NCI-H2196 (cell line): ENCODE data around the gene CADM2.
"Not testable (repeated sequence)": the region's sequence is repeated elsewhere in the genome, so short reads cannot be mapped to it uniquely, and the experiment has no call there.

Experiments
- DNase-seq: peaks from one replicate; lab custom pipeline; 2025; ENCODE audit not compliant: unreplicated experiment; lab: John Stamatoyannopoulos, UW

The CADM2 gene

GRCh38 chr3:85455561-85456200, 496.9 kb downstream of the CADM2 start:
- no peak for DNase-seq

- no peak for DNase-seq
Measured at GRCh38 chr3:85474241-85474640, 515.5 kb downstream of the CADM2 start.

GRCh38 chr3:85475346-85475745, 516.6 kb downstream of the CADM2 start:
- no peak for DNase-seq

- DNase-seq: no peak
Measured at GRCh38 chr3:85476891-85477495, 518.2 kb downstream of the CADM2 start.

GRCh38 chr3:85481411-85482212, 522.8 kb downstream of the CADM2 start:
- DNase-seq: no peak

- no peak for DNase-seq
Measured at GRCh38 chr3:85482213-85482490, 523.4 kb downstream of the CADM2 start.

GRCh38 chr3:85483986-85484385, 525.2 kb downstream of the CADM2 start:
- DNase-seq: no peak

- DNase-seq: no peak
Measured at GRCh38 chr3:85487375-85487774, 528.6 kb downstream of the CADM2 start.

GRCh38 chr3:85495602-85496001, 536.8 kb downstream of the CADM2 start:
- DNase-seq: no peak

- no peak for DNase-seq
Measured at GRCh38 chr3:85498177-85498576, 539.4 kb downstream of the CADM2 start.

GRCh38 chr3:85502148-85502875, 543.5 kb downstream of the CADM2 start:
- no peak for DNase-seq

GRCh38 chr3:85504129-85504784, 545.5 kb downstream of the CADM2 start:
- DNase-seq: not testable (repeated sequence)

- DNase-seq: not testable (repeated sequence)
Measured at GRCh38 chr3:85504785-85505511, 546.2 kb downstream of the CADM2 start.

- not testable (repeated sequence) for DNase-seq
Measured at GRCh38 chr3:85507052-85507451, 548.3 kb downstream of the CADM2 start.

- DNase-seq: no peak
Measured at GRCh38 chr3:85508659-85509058, 549.9 kb downstream of the CADM2 start.

- no peak for DNase-seq
Measured at GRCh38 chr3:85516146-85516545, 557.4 kb downstream of the CADM2 start.

- no peak for DNase-seq
Measured at GRCh38 chr3:85524104-85524503, 565.3 kb downstream of the CADM2 start.

- DNase-seq: no peak
Measured at GRCh38 chr3:85525264-85525663, 566.5 kb downstream of the CADM2 start.

GRCh38 chr3:85533586-85533985, 574.8 kb downstream of the CADM2 start:
- no peak for DNase-seq

- no peak for DNase-seq
Measured at GRCh38 chr3:85535517-85535916, 576.7 kb downstream of the CADM2 start.

GRCh38 chr3:85539232-85539631, 580.4 kb downstream of the CADM2 start:
- no peak for DNase-seq
